ENCODE results near the gene TIGD1.

GRCh38 chr2:232515639-232516038 is 34.7 kb downstream of the TIGD1 start:
- TF ChIP-seq CTCF (IDR thresholded peaks at IDR 0.05) = no peak
- no peak for TF ChIP-seq POLR2A (IDR thresholded peaks at IDR 0.05)

Data from esophagus squamous epithelium (tissue), 4 donors.